ENCODE results near the gene LYZL1.

LYZL1 gene

GRCh38 chr10:29253690-29254029 is 35.2 kb upstream of the LYZL1 start:
- Histone ChIP-seq H3K27me3 (ENCODE audit: insufficient read depth, low read length) (no peaks in the 10 kb centered on the region), H3K4me3 (ENCODE audit: low read length) (no peak overlapping the region), H2AFZ (ENCODE audit: low read depth, low read length) (no peak overlapping the region), H3K4me1 (ENCODE audit: insufficient read depth, low read length) (peaks cover 7% of the 10 kb centered on the region), H3K36me3 (ENCODE audit: insufficient read depth, low read length) (no peaks in the 10 kb centered on the region), H3K9me3 (ENCODE audit: low read length) (no peaks in the 10 kb centered on the region)

DNA sequence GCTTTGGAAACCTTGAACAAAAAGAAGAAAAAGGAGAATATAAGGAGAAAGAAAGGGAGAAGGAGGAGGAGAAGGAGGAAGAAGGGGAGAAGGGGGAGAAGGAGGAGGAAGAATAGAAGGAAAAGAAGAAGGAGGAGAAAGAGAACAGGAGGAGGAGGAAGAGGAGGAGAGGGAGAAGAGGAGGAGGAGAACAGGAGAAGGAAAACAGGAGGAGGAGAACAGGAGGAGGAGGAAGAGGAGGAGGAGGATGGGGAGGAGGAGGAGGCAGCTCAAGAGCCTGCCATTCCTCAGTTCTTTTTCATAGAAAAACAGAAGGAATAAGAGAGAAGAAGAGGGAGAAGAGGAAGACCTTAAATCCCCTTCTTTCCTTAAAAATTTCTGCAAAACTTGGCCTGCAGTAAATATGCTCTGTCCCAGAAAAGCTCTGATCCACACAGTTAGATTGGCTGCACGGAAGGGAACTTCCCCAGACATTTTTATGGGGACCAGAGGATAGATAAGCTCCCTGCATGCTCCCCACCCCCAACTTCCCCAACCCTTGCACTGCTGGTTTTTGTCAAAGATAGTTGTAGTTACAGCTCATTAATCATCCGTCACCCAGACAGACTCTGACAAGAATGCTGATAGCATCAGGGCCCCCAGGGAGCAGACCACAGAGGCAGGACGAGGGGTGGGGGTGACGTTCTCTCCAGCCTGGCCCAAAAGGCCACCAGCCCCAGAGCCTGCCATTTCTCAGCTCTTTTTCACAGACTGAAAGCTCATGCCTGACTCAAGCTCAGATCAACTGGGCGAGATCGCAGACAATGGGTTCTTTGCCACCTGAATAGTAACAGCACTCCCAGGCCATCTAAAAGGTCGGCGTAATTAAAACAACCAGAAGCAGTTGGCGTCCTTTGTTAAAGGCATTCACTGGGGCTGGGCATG is 34.5 kb upstream of the LYZL1 start:
- Histone ChIP-seq H3K36me3 (ENCODE audit: insufficient read depth, low read length) (no peaks in the 10 kb centered on the region), H3K9me3 (ENCODE audit: low read length) (no peaks in the 10 kb centered on the region), H3K27me3 (ENCODE audit: insufficient read depth, low read length) (no peaks in the 10 kb centered on the region), H3K4me3 (ENCODE audit: low read length) (no peak overlapping the region), H3K4me1 (ENCODE audit: insufficient read depth, low read length) (peaks cover 7% of the 10 kb centered on the region), H2AFZ (ENCODE audit: low read depth, low read length) (no peak overlapping the region)

GRCh38 chr10:29255104-29255503 is 33.8 kb upstream of the LYZL1 start:
- no peak overlapping the region for H2AFZ ChIP-seq (ENCODE audit: low read depth, low read length)
- H3K9me3 ChIP-seq (ENCODE audit: low read length), result no peaks in the 10 kb centered on the region
- no peaks in the 10 kb centered on the region for H3K36me3 ChIP-seq (ENCODE audit: insufficient read depth, low read length)
- H3K27me3 ChIP-seq (ENCODE audit: insufficient read depth, low read length), result no peaks in the 10 kb centered on the region
- H3K4me3 ChIP-seq (ENCODE audit: low read length), result no peak overlapping the region
- H3K4me1 ChIP-seq (ENCODE audit: insufficient read depth, low read length), result peaks cover 7% of the 10 kb centered on the region

DNA sequence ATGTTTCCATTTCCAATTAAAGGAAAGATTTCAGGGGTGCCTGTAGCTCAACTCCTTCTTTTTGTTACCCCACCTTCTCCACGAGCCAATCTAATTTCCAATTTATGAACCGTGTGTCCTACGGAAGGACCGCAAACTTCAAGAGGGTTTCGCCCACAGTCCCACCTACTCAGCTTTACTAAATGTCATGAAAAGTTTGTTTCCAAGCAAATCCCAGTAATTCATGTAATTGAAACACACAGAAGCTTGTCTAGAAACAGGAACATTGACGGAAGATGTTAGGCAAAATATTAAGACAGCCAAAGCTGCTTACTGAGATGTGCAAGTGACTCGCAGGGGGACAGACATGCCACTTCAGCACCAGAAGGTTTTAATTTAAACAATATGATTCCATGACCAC is 32.9 kb upstream of the LYZL1 start:
- Histone ChIP-seq H3K4me1 (ENCODE audit: insufficient read depth, low read length) (peaks cover 7% of the 10 kb centered on the region), H3K9me3 (ENCODE audit: low read length) (no peaks in the 10 kb centered on the region), H3K27me3 (ENCODE audit: insufficient read depth, low read length) (no peaks in the 10 kb centered on the region), H2AFZ (ENCODE audit: low read depth, low read length) (no peak overlapping the region), H3K4me3 (ENCODE audit: low read length) (no peak overlapping the region), H3K36me3 (ENCODE audit: insufficient read depth, low read length) (no peaks in the 10 kb centered on the region)

GRCh38 chr10:29256586-29256985 is 32.3 kb upstream of the LYZL1 start:
- Histone ChIP-seq H3K36me3 (ENCODE audit: insufficient read depth, low read length) (no peaks in the 10 kb centered on the region), H3K4me3 (ENCODE audit: low read length) (no peak overlapping the region), H3K4me1 (ENCODE audit: insufficient read depth, low read length) (peaks cover 7% of the 10 kb centered on the region), H3K9me3 (ENCODE audit: low read length) (no peaks in the 10 kb centered on the region), H3K27me3 (ENCODE audit: insufficient read depth, low read length) (no peaks in the 10 kb centered on the region), H2AFZ (ENCODE audit: low read depth, low read length) (no peak overlapping the region)

- Histone ChIP-seq H3K27me3 (ENCODE audit: insufficient read depth, low read length) (no peaks in the 10 kb centered on the region), H3K36me3 (ENCODE audit: insufficient read depth, low read length) (no peaks in the 10 kb centered on the region), H3K4me1 (ENCODE audit: insufficient read depth, low read length) (peaks cover 7% of the 10 kb centered on the region), H3K4me3 (ENCODE audit: low read length) (no peak overlapping the region), H3K9me3 (ENCODE audit: low read length) (no peaks in the 10 kb centered on the region), H2AFZ (ENCODE audit: low read depth, low read length) (no peak overlapping the region)
Measured at GRCh38 chr10:29257106-29257783, 31.6 kb upstream of the LYZL1 start.

DNA sequence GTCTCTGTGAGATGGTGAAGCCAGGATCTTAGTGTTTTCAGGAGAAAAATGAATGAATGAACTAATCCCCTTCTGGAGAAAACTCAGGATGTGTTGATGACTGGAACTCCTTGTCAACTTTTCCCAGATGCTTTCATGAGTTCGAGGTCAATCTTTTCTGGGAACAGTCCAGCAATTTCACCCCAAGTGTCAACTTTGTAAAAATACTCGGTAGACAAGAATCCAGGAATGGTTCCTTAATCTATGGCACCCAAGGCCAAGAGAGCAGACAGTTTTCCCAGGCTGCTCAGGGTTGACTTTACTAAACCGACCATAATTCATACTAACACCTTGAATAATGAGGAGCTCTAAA is 31.1 kb upstream of the LYZL1 start:
- Histone ChIP-seq H3K36me3 (ENCODE audit: insufficient read depth, low read length) (no peaks in the 10 kb centered on the region), H3K4me1 (ENCODE audit: insufficient read depth, low read length) (peaks cover 7% of the 10 kb centered on the region), H3K27me3 (ENCODE audit: insufficient read depth, low read length) (no peaks in the 10 kb centered on the region), H3K9me3 (ENCODE audit: low read length) (no peaks in the 10 kb centered on the region), H3K4me3 (ENCODE audit: low read length) (no peak overlapping the region), H2AFZ (ENCODE audit: low read depth, low read length) (no peak overlapping the region)

DNA sequence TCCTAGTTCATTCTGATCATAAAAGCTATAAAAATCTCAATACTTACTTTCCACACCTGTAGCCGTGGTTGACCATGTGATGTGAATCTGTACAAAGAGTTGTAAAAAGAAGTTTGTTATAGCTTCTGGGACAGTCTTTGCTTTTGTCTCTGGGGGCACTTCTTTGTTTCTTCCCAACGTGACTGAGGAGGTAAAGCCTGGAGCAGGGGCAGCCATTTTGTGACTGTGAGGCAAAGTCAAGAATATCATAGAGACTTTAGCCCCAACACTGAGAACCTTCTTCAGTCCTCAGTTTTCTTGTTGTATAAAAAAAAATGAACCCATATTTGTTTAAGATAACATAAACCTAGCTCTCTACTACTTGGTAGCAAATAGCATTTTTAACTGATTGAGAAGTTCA is 29.4 kb upstream of the LYZL1 start:
- Histone ChIP-seq H3K4me1 (ENCODE audit: insufficient read depth, low read length) (peaks cover 4% of the 10 kb centered on the region), H3K9me3 (ENCODE audit: low read length) (no peaks in the 10 kb centered on the region)

GRCh38 chr10:29263506-29263905 is 25.4 kb upstream of the LYZL1 start:
- no peaks in the 10 kb centered on the region for H3K9me3 ChIP-seq (ENCODE audit: low read length)
- H3K27me3 ChIP-seq (ENCODE audit: insufficient read depth, low read length), result no peaks in the 10 kb centered on the region
- no peaks in the 10 kb centered on the region for H3K4me1 ChIP-seq (ENCODE audit: insufficient read depth, low read length)
- no peaks in the 10 kb centered on the region for H3K36me3 ChIP-seq (ENCODE audit: insufficient read depth, low read length)
- H3K4me3 ChIP-seq (ENCODE audit: low read length), result no peak overlapping the region
- H2AFZ ChIP-seq (ENCODE audit: low read depth, low read length), result no peak overlapping the region

More for the DNA sequence above, 29.4 kb upstream of the LYZL1 start:
- Histone ChIP-seq H3K27me3 (ENCODE audit: insufficient read depth, low read length) (no peaks in the 10 kb centered on the region), H3K4me3 (ENCODE audit: low read length) (no peak overlapping the region), H3K36me3 (ENCODE audit: insufficient read depth, low read length) (no peaks in the 10 kb centered on the region), H2AFZ (ENCODE audit: low read depth, low read length) (no peak overlapping the region)

DNA sequence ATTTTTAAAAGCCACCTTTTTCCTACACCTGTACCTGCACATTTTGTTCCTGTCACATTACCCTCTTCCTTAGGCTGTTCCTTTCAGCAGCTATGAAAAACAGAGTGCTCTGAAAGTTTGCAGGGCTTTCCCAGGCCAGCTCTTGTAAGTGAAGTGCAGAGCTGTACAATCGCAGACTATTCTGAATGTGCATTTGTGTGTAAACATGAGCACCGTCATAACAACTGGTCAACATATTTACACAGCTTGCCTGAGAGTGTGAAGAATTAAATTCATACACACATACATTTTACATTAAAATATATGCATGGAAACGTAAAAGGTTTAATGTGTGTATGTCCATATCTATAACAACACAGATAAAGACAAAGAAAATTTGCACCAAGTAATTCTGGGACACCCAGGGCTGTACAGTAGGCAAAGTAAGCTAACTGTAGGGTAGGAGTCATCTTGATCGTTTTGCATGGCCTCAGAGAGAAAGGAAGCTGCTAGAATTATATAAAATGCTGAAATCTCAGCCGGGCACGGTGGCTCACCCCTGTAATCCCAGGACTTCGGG is 23.6 kb upstream of the LYZL1 start:
- no peaks in the 10 kb centered on the region for H3K27me3 ChIP-seq (ENCODE audit: insufficient read depth, low read length)
- H2AFZ ChIP-seq (ENCODE audit: low read depth, low read length), result no peak overlapping the region
- no peaks in the 10 kb centered on the region for H3K36me3 ChIP-seq (ENCODE audit: insufficient read depth, low read length)
- H3K4me3 ChIP-seq (ENCODE audit: low read length), result no peak overlapping the region
- no peaks in the 10 kb centered on the region for H3K4me1 ChIP-seq (ENCODE audit: insufficient read depth, low read length)
- H3K9me3 ChIP-seq (ENCODE audit: low read length), result no peaks in the 10 kb centered on the region

DNA sequence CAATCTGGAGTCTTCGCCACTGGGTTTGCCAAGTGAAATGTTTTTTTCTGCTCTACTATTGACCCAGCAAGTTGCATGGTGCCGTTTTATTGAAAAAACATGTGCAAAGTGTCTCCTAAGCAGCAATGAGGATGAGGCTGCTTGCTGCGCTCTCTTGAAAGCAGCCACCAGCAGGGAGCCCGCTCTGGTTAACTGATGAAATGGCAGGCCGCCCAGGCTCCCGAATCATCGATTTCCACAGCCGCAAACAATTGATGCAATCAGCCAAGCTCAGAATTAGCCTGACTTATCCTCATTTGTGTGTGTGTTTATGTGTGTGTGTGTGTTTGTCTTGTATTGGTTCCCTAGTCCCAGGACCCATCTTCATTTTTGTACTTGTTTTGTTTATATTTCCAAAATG is 22.2 kb upstream of the LYZL1 start:
- Histone ChIP-seq H3K4me3 (ENCODE audit: low read length) (no peak overlapping the region), H3K4me1 (ENCODE audit: insufficient read depth, low read length) (no peaks in the 10 kb centered on the region), H3K27me3 (ENCODE audit: insufficient read depth, low read length) (no peaks in the 10 kb centered on the region), H3K9me3 (ENCODE audit: low read length) (no peaks in the 10 kb centered on the region), H3K36me3 (ENCODE audit: insufficient read depth, low read length) (no peaks in the 10 kb centered on the region), H2AFZ (ENCODE audit: low read depth, low read length) (no peak overlapping the region)

DNA sequence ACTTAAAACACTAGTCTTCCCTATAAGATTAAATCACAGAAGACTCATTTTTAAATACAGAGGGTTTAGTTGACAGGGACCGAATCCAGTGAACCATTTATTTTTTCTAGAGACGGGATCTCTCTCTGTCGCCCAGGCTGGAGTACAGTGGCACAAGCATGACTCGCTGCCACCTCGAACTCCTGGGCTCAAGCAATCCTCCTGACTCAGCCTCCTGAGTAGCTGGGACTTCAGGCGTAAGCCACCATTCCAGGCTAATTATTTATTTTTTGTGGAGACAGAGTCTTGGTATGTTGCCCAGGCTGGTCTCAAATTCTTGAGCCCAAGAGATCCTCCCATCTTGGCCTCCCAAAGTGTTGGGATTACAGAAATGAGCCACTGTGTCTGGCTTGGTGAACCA is 20.9 kb upstream of the LYZL1 start:
- H3K4me1 ChIP-seq (ENCODE audit: insufficient read depth, low read length), result no peaks in the 10 kb centered on the region
- no peaks in the 10 kb centered on the region for H3K9me3 ChIP-seq (ENCODE audit: low read length)
- H3K27me3 ChIP-seq (ENCODE audit: insufficient read depth, low read length), result no peaks in the 10 kb centered on the region
- no peak overlapping the region for H3K4me3 ChIP-seq (ENCODE audit: low read length)
- no peaks in the 10 kb centered on the region for H3K36me3 ChIP-seq (ENCODE audit: insufficient read depth, low read length)
- no peak overlapping the region for H2AFZ ChIP-seq (ENCODE audit: low read depth, low read length)

DNA sequence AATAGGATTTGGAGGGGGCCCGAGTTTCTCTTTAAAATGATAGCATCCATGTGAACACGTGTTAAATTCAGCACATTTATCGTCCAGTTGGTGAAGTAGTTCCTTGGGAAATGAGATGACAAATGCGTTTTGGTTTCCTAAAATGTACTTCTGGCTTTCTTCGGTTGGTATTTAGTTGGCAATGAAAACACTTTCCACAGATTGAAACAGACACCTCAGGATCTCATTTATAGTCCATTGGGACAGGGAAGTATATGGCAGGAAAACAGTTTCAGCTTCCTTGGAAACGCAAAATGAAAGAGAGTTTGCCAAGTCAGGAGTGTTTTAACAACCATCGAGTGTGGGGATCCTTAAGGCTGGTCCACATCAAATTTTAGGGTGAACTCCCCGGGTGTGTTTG is 19.4 kb upstream of the LYZL1 start:
- Histone ChIP-seq H3K27me3 (ENCODE audit: insufficient read depth, low read length) (no peaks in the 10 kb centered on the region), H3K9me3 (ENCODE audit: low read length) (no peaks in the 10 kb centered on the region), H3K36me3 (ENCODE audit: insufficient read depth, low read length) (no peaks in the 10 kb centered on the region), H2AFZ (ENCODE audit: low read depth, low read length) (no peak overlapping the region), H3K4me3 (ENCODE audit: low read length) (no peak overlapping the region), H3K4me1 (ENCODE audit: insufficient read depth, low read length) (no peaks in the 10 kb centered on the region)
